Kidney epithelial cell (primary cell): ENCODE data around the gene SHISA6. TPM values are rescaled to one million over a fixed set of nuclear protein-coding genes. Genes with fewer than 3 reads are reported as not detected.
"Not testable (repeated sequence)": the region's sequence is repeated elsewhere in the genome, so short reads cannot be mapped to it uniquely, and the experiment has no call there.

Experiments used
- DNase-seq: peaks from one replicate; pipeline ENCODE4 v3.0.0-alpha.2; 2010; ENCODE audit warnings: low read depth
- H3K27me3 ChIP-seq: 2 replicates; pipeline ENCODE4 v1.6.0; 2011; ENCODE audit warnings: low read length; ENCODE audit not compliant: control insufficient read depth, insufficient read depth
- H3K36me3 ChIP-seq: 2 replicates; pipeline ENCODE4 v1.5.1; 2011; ENCODE audit warnings: low read length; ENCODE audit not compliant: control insufficient read depth, insufficient read depth
- H3K4me3 ChIP-seq: 2 replicates; pipeline ENCODE4 v1.5.1; 2011; ENCODE audit warnings: low read depth, mild to moderate bottlenecking, control low read depth, low read length
- CTCF ChIP-seq: IDR thresholded peaks from 2 replicates; pipeline ENCODE4 v1.5.1; 2011; ENCODE audit warnings: mild to moderate bottlenecking, moderate library complexity, low read length, control low read depth, inconsistent platforms; ENCODE audit not compliant: insufficient read depth, poor library complexity, severe bottlenecking
- total RNA-seq: library from RNA; depleted of rRNA; stranded (reverse); fragments of >200 nt; gene quantifications from 2 replicates; pipeline ENCODE4 v1.2.3, GENCODE V29; 2015

Gene SHISA6
- total RNA-seq, 1 donor from 2014 or later = 0.71 TPM

DNA sequence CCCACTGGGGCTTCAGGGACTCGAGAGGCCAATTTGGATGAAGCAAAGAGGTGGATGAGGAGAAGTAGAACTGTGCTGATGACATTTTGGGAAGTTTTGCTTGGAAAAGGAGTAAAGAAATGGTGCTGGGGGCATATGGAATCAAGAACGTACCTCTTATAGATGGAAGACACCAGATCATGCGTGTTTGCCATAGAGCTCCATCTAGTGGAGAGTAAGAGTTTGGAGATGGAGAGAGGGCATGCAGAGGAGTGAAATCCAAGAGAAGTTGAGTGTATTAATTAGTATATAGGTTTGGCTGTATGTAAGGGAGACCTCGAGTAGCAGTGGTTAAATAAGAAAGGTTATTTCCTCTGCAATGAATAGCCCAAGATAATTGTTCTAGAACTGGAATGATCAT, 56.0 kb downstream of the SHISA6 start:
- DNase-seq = no peak
- TF ChIP-seq CTCF = peak; percentile 41
- H3K36me3 ChIP-seq = no peaks in the 10 kb centered on the region
- no peaks in the 10 kb centered on the region for H3K27me3 ChIP-seq
- H3K4me3 ChIP-seq = no peak overlapping the region

DNA sequence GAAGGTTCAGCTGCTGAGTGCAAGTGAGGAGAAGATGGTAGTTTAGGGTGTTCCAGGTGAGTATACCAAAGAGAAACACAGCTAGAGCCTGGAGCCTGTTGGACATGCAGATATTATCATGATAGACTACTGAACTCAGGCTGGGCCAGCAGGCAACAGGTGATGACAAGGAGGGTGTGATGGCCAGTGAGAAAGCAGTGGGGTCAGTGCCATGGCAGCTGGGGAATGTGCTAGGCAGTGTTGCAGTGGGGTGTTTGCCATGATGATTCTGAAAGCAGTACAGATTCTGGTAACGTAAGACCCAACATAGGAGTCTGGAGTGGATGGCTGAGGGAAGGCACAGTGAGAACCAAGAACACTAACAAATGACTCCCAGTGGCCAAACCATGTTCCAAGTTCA, 57.4 kb downstream of the SHISA6 start:
- Histone ChIP-seq H3K36me3 (no peaks in the 10 kb centered on the region), H3K27me3 (no peaks in the 10 kb centered on the region), H3K4me3 (no peak overlapping the region)
- no peak for TF ChIP-seq CTCF
- no peak for DNase-seq

DNA sequence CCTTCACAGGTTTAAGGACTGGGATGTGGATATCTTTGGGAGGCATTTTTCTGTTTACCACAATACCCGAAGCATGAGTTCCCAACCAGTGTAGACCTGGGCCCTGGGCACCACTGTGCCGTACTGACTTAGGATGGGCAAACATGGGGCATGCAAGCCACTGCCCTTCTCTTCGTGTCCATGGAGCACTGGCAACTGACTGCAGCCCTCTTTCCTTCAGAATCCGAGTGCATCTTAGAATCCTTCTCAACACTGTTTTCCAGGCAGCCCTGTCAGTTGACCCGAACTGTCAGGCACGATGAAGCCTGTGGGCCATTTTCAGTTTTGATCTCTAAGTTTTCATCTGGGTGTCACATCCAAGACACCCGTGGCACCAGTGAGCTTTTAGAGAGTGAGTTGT, 59.2 kb downstream of the SHISA6 start:
- no peak for DNase-seq
- no peaks in the 10 kb centered on the region for H3K27me3 ChIP-seq
- no peaks in the 10 kb centered on the region for H3K36me3 ChIP-seq
- TF ChIP-seq CTCF = no peak
- no peak overlapping the region for H3K4me3 ChIP-seq

- Histone ChIP-seq H3K36me3 (no peaks in the 10 kb centered on the region), H3K4me3 (no peak overlapping the region), H3K27me3 (no peaks in the 10 kb centered on the region)
- TF ChIP-seq CTCF = no peak
- no peak for DNase-seq
Measured at GRCh38 chr17:11300738-11301137, 59.7 kb downstream of the SHISA6 start.

DNA sequence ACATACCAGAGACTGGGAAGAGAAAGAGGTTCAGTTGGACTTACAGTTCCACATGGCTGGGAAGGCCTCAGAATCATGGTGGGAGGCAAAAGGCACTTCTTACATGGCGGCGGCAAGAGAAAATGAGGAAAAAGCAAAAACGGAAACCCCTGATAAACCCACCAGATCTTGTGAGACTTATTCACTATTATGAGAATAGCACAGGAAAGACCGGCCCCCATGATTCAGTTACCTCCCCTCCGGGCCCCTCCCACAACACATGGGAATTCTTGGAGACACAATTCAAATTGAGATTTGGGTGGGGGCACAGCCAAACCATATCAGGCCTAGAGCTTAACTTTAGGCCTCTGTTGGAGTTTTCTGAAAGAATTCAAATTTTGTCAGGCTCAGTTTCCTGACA, 60.9 kb downstream of the SHISA6 start:
- DNase-seq, H3K4me3 ChIP-seq, H3K27me3 ChIP-seq, H3K36me3 ChIP-seq: not testable (repeated sequence)

GRCh38 chr17:11302401-11303186, 61.6 kb downstream of the SHISA6 start:
- TF ChIP-seq CTCF = no peak

More at GRCh38 chr17:11302401-11303186, 61.6 kb downstream of the SHISA6 start:
- DNase-seq = no peak
- no peak overlapping the region for H3K4me3 ChIP-seq
- H3K36me3 ChIP-seq = no peaks in the 10 kb centered on the region
- no peaks in the 10 kb centered on the region for H3K27me3 ChIP-seq
